NCI-H524 (cell line): ENCODE data around the gene CLN5.
"Not testable (repeated sequence)": the region's sequence is repeated elsewhere in the genome, so short reads cannot be mapped to it uniquely, and the experiment has no call there.

ENCODE experiments used
- DNase-seq, 2 experiments: peaks; one replicate each; lab custom pipeline; 2025; lab: John Stamatoyannopoulos, UW

Gene CLN5

GRCh38 chr13:76975863-76976262, 16.0 kb upstream of the CLN5 start:
- no peak for DNase-seq

DNA sequence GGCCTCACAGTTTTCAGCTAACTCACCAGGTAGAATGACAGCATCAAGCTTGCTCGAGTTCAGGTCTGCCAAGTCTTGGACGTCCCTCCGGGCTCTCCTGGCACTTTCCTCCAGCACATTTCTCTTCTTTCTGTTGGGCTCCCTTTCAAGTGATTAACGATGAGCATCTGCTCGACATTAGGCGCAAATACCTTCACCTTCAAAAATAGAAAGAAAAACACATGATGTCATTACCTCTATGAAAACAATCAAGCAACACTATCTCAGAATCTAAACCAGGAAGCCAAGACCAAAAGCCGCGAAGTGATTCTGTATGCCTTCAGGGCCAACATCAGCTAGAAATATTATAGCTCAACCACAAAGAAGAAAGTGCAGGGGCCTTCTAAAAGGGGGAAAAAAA, 15.4 kb upstream of the CLN5 start:
- no peak for DNase-seq

GRCh38 chr13:76976929-76977328, 15.0 kb upstream of the CLN5 start:
- DNase-seq = no peak

- DNase-seq = peak; percentile 43 to 81
Observed at GRCh38 chr13:76980075-76980718, 11.7 kb upstream of the CLN5 start.

- DNase-seq = peak; percentile 6 to 67
Observed at GRCh38 chr13:76982061-76982460, 9.8 kb upstream of the CLN5 start.

GRCh38 chr13:76983676-76984075, 8.2 kb upstream of the CLN5 start:
- no peak for DNase-seq

DNA sequence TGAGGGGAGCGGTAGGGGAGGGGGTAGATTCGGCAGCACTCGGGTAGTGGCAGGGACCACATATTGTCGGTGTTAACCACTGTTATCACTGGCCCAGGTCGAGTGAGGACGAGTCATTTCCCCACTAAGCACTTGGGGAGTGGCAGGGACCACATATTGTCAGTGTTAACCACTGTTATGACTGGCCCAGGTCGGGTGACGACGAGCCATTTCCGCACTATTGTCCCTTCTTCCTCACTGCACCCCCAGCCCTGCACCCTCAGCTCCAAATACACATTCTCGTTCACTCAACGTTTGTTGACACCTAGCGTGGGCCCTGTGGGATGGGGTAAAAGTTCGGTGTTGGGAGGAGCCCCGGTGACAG, 467 bp upstream of the CLN5 start:
- no peak for DNase-seq

GRCh38 chr13:76992548-76993001, 694 bp downstream of the CLN5 start:
- peak in 1 of 2 experiments; percentile 16 for DNase-seq

GRCh38 chr13:76993021-76993420, 1.1 kb downstream of the CLN5 start:
- no peak for DNase-seq

- no peak for DNase-seq
Observed at GRCh38 chr13:76993473-76993872, 1.6 kb downstream of the CLN5 start.

DNA sequence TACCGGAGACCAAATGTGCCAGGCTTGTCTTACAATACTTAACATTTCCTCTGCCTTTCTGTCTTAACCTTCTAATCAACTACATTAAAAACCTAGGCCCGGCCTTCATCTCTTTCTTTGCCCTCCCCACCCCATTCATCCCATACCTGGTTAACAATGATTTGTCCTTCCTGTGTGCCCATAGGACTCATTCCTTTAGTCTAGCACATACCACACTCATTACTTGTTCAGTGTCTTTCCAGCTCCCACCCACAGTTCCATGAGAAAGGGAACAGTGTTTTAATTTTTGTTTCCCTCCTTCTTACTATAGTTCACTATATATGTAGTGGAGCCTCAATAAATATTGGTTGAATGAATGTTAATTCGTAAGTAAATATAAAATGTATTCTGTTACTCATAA, 2.4 kb downstream of the CLN5 start:
- DNase-seq = no peak

GRCh38 chr13:77000475-77000874, 8.6 kb downstream of the CLN5 start:
- no peak for DNase-seq

DNA sequence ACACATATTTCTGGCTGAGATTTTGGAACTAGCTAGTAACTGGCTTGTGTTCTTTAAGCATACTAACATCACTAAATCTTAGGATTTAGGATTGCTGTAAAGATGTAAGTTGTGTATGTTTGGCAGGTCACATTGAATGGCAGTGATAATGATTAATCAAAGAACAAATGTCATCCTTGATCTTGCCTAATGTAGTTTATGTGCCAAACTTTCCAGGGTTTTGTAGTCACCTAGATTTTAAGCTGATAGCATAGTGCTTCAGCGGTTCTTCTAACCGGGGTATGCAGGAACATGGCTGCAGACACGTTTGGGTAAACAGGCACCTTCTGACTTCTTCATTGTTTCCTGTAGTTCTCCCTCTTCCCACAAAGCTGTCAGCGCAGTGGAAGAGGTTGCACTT, 9.7 kb downstream of the CLN5 start:
- no peak for DNase-seq

GRCh38 chr13:77001963-77002587, 10.2 kb downstream of the CLN5 start:
- no peak for DNase-seq

DNA sequence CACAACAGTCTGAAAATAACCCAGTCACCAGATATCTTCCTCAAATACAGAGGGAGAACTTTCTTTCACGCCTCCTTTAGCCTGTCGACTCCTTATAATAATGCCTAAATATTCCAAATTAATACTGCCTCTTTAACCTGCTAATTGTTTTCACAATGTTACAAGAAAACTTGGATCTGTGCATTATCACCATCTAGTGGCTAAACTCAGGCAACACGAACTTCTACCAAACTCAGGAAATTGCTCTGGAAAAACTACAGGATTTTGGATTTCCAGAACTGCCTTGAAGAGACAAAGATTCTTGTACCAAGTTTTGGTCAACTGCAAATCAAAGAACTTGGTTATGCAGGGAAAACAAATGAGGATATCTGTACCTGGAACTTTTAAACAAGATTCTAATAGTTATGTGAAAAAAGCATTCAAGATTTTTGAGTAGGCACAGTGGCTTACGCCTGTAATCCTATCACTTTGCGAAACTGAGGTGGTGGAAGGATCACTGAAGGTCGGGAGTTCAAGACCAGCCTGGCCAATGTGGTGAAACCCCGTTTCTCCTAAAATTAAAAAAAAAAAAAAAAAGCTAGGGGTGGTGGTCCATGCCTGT, 10.8 kb downstream of the CLN5 start:
- DNase-seq = peak; percentile 27 to 48

GRCh38 chr13:77008337-77008736, 16.5 kb downstream of the CLN5 start:
- DNase-seq = not testable (repeated sequence)

GRCh38 chr13:77009011-77009410, 17.1 kb downstream of the CLN5 start:
- DNase-seq = no peak

- not testable (repeated sequence) for DNase-seq
Observed at GRCh38 chr13:77009719-77010118, 17.8 kb downstream of the CLN5 start.

- no peak for DNase-seq
Observed at GRCh38 chr13:77013853-77014542, 22.1 kb downstream of the CLN5 start.

- no peak for DNase-seq
Observed at GRCh38 chr13:77014906-77015685, 23.2 kb downstream of the CLN5 start.

DNA sequence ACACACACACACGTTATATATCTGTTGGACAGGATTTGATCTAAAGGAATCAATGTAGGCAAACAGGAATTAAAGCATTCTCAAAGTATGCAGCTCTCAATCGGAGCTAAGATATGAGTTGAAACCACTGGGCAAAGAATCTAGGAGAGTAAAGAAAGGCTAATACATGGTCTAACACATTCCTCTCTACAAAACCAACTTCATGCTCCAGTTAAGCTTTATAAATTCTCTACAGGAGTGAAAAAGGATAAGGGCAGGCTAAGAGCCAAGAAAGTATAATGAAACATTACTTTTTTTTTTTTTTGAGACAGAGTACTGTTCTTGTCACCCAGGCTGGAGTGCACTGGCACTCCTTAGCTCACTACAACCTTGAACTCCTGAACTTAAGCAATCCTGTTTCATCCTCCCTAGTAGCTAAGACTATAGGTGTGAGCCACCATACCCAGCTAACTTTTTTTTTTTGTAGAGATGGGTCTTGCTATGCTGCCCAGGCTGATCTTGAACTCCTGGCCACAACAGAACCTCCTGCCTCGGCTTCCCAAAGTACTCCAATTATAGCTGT, 24.5 kb downstream of the CLN5 start:
- no peak for DNase-seq
